RCC 7860 (cell line): ENCODE results near the gene KNDC1.
"Not testable (repeated sequence)": the region's sequence is repeated elsewhere in the genome, so short reads cannot be mapped to it uniquely, and the experiment has no call there.

ENCODE experiments used
- DNase-seq: peaks from one replicate; pipeline ENCODE4 v3.0.0-alpha.2; 2015; ENCODE audit warnings: low spot score
- FAIRE-seq: peaks from 2 replicates; lab custom pipeline; 2012; peaks lifted over from hg19 to GRCh38; lab: Jason Lieb, UNC

Gene KNDC1

GRCh38 chr10:133126431-133127290, 33.4 kb upstream of the KNDC1 start:
- FAIRE-seq = no peak

DNA sequence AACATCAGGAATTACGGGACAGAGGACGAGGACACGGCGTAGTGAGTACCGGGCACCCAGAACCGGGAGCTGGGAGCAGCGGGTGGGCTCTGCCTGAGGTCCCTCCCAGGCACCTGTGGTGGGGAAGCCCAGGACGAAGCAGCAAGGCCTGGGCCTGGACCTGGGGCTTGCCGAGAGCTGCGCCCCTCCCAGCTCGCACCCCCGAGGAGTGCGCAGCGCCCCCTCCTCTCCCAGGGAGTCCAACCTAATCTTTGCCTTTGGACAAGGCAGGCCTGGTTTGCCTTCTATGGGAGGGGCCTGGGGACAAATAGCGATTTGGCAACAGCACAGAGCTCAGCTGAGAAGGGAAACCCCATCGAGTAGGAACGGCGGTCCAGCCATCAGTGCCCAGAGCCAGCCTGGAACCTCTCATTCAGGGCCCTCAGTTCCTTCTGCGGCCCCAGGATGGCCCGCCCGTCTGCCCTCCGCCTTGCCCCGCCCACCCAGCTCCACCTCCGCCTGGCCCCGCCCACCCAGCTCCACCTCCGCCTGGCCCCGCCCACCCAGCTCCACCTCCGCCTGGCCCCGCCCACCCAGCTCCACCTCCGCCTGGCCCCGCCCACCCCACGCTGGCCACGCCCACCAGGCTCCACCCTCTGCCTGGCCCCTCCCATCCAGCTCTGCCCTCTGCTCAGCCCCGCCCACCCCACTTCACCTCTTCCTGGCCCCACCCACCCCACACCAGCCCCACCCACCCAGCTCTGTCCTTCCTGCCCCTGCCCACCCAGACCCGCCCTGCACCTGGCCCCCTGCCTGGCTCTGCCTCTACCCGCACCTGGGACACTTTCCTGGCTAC, 32.5 kb upstream of the KNDC1 start:
- no peak for FAIRE-seq

More at GRCh38 chr10:133126431-133127290, 33.4 kb upstream of the KNDC1 start:
- no peak for DNase-seq

GRCh38 chr10:133128126-133129070, 31.6 kb upstream of the KNDC1 start:
- DNase-seq = no peak

More for the DNA sequence above, 32.5 kb upstream of the KNDC1 start:
- DNase-seq = no peak

DNA sequence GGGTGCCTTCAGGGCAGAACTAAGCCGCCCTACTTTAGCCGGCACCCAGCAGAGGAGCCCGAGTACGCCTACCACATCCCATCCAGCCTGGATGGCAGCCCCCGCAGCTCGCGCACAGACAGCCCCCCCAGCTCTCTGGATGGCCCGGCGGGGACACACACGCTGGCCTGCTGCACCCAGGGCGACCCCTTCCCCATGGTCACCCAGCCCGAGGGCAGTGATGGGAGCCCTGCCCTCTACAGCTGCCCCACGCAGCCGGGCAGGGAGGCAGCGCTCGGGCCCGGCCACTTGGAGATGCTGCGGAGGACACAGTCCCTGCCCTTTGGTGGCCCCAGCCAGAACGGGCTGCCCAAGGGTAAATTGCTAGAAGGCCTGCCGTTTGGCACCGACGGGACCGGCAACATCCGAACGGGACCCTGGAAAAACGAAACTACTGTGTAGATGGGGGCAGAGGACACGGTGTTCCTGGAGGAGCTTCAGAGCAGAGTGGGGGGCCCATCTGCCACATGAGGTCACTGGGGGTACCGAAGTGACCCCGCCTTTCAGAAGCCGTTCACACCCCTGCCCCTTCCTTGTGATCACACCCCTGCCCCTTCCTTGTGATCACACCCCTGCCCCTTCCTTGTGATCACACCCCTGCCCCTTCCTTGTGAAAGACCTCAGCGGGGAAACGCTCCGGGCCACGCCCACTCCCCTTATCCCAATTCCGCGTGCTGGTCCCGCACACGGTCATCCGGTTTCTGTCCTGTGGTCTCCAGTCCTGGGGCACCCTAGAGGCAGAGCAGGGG, 30.8 kb upstream of the KNDC1 start:
- no peak for FAIRE-seq
- DNase-seq = no peak

More at GRCh38 chr10:133128126-133129070, 31.6 kb upstream of the KNDC1 start:
- FAIRE-seq = no peak

- DNase-seq (no peak), FAIRE-seq (no peak)
These were observed 30.0 kb upstream of the KNDC1 start for GRCh38 chr10:133129859-133130495.

DNA sequence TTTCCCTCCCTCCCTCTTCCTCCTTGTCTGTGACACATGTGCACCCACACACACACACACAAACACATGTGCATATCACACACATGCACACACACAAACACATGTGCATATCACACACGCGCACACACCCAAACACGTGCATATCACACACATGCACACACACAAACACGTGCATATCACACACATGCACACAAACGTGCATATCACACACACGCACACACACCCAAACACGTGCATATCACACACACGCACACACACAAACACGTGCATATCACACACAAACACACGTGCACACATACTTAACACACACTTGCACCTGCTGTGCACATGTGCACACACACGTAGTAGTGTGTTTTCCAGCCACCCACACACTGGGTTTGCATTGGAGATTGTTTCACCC, 29.4 kb upstream of the KNDC1 start:
- FAIRE-seq (no peak), DNase-seq (no peak)

DNA sequence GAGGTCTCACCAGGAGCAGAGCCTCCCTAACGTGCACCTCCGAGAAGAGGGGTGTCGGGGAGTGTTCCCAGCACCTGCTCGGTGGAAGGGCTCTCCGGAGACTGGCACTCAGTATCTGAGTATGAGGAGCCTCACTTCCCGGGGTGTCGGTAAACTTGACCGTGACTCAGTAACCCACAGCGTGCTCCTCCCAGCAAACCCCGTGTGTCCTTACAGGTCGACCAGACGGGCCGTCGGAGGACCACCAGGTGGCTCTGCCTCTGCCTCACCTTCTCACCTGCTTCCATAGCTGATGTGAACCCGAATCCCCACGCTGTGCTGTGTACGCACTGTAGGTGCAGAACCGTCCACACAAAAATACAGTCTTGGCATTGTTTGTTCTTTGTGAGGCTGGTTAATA, 29.0 kb upstream of the KNDC1 start:
- DNase-seq (no peak), FAIRE-seq (no peak)

- no peak for FAIRE-seq
- DNase-seq = no peak
These were observed 28.1 kb upstream of the KNDC1 start for GRCh38 chr10:133131734-133132472.

DNA sequence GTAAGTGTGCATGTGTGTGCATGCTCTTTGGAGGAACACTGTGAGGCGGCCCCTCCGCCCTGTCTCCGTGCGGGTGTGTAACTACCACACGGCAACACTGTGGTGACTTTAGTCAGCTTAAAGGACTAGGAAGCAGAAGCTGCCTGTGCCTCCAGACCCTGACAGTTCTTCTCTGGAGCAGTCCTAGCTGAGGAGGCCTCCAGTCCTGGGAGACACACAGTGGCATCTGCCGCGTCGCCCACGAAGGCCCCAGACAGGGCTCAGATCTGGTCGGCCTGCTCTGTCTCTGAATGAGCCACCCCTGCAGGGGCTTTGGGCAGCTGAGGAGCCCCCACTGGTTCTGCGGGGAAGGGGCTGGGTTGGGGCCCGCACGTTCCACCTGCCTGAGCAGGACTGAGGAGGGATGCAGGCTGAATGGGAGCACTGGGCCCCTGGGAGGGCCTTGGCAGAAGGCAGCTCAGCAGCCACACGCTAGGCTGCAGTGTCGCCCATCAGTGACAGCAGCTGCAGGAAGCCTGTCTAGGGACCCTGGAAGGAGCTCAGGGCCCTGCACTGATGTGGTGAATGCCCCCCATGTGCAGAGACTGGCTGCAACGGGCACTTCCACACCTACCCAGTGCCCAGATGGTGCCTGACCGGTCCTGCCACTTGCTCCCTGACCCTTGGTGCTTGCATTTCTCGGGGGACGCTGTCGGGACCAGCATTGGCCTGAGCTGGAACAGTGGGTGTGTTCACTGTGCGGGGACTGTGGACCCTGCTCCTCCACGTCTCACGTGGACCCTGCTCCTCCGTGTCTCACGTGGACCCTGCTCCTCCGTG, 27.3 kb upstream of the KNDC1 start:
- no peak for DNase-seq
- no peak for FAIRE-seq

DNA sequence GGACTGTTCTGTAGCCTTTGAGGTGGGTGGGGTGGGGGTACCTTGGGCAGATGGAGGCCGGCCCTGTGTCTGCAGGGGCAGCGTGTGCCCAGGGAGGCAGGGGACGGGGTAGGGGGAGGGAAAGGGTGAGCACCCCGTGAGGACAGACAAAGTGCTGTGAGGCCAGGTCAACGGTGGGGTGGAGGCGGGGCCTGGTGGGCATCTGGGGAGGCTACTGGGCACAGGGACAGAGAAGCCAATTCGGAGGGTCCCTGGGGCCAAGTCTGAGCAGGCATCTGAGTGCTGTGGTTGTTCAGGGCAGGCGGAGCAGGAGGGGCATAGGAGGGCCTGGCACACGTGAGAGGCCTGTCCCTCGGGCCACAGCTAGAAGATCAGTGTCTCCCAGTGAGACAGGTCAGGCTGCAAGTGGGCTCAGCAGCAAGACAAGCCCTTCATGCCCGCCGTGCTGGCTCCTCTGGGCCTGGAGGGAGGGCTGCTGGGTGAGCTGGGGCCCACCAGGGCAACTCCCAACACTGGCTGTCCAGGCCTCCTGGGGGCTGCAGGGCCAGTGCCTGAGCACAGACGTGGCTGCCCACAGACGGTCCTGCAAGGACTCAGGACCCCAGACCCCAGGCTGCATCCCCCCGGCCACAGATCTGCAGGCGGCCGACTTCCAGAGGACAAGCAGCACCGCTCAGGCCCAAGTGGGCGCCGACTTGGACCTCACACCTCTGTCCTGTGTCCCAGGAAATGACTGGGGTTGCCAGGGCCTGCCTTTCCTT, 26.4 kb upstream of the KNDC1 start:
- FAIRE-seq (no peak), DNase-seq (no peak)

- FAIRE-seq (no peak), DNase-seq (no peak)
These were observed 25.5 kb upstream of the KNDC1 start for GRCh38 chr10:133134411-133135115.

DNA sequence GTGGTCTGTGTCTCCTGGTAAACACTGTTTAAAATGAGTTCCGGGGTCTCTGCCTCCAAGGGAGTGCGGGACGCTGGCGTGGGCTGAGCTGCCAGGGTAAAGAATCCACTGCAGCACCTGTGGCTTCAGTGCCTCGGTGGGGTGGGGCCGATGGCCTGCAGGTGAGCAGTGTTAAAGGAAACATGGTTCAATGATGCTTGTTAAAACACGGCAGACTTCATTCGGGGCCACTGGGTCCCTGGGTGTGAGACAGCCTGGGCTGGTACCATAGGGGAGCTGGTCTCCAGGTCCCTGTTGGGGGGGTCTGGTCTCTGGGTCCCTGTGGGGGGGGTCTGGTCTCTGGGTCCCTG, 24.9 kb upstream of the KNDC1 start:
- DNase-seq = no peak
- FAIRE-seq = no peak

- DNase-seq, FAIRE-seq: not testable (repeated sequence)
These were observed 22.4 kb upstream of the KNDC1 start for GRCh38 chr10:133137486-133138145.

GRCh38 chr10:133139551-133140065, 20.4 kb upstream of the KNDC1 start:
- FAIRE-seq (no peak), DNase-seq (no peak)

- FAIRE-seq (no peak), DNase-seq (no peak)
These were observed 19.4 kb upstream of the KNDC1 start for GRCh38 chr10:133140417-133141143.
